Endothelial cell (in vitro differentiated cells): Measurements from ENCODE around the gene GANC. TPM values are rescaled to one million over a fixed set of nuclear protein-coding genes. Genes with fewer than 3 reads are reported as not detected.

Experiments used
- DNase-seq: peaks from one replicate; pipeline ENCODE4 v3.0.0; 2021; ENCODE audit warnings: low spot score
- H3K27ac Mint-ChIP-seq: one replicate; pipeline ENCODE4 v1.8.0; 2021; ENCODE audit warnings: mixed read lengths, inconsistent platforms; ENCODE audit not compliant: unreplicated experiment
- H3K27me3 Mint-ChIP-seq: one replicate; pipeline ENCODE4 v1.8.0; 2021; ENCODE audit warnings: mild to moderate bottlenecking, moderate library complexity, mixed read lengths, inconsistent platforms; ENCODE audit not compliant: unreplicated experiment
- H3K36me3 Mint-ChIP-seq: one replicate; pipeline ENCODE4 v1.8.0; 2021; ENCODE audit warnings: mild to moderate bottlenecking, low read depth, mixed read lengths, inconsistent platforms; ENCODE audit not compliant: unreplicated experiment
- H3K4me1 Mint-ChIP-seq: one replicate; pipeline ENCODE4 v1.8.0; 2021; ENCODE audit warnings: mild to moderate bottlenecking, mixed read lengths, inconsistent platforms; ENCODE audit not compliant: unreplicated experiment
- H3K4me3 Mint-ChIP-seq: one replicate; pipeline ENCODE4 v1.8.0; 2021; ENCODE audit warnings: mild to moderate bottlenecking, mixed read lengths, inconsistent platforms; ENCODE audit not compliant: unreplicated experiment
- H3K9me3 Mint-ChIP-seq: one replicate; pipeline ENCODE4 v1.8.0; 2021; ENCODE audit warnings: mixed read lengths, inconsistent platforms; ENCODE audit not compliant: unreplicated experiment
- CTCF ChIP-seq: fragments of 200-600 bp; sonication (generic); IDR thresholded peaks from one replicate; pipeline ENCODE4 v1.5.0; 2021; ENCODE audit warnings: antibody characterized with exemption; ENCODE audit not compliant: unreplicated experiment
- total RNA-seq: library from RNA; stranded (reverse); fragmentation: NEBNext Ultra II Directional; extraction: Animal tissue kit (Norgen Biotek cat#: 25700); gene quantifications from one replicate; pipeline ENCODE4 v1.2.1, GENCODE V29; 2021; ENCODE audit not compliant: unreplicated experiment

Gene GANC
- total RNA-seq, 1 donor from 2014 or later: 18.7 TPM

- no peak overlapping the region for H3K4me3 Mint-ChIP-seq
- DNase-seq: no peak
- no peak for TF ChIP-seq CTCF
- H3K4me1 Mint-ChIP-seq: peaks cover 5% of the 10 kb centered on the region
- H3K27ac Mint-ChIP-seq: no peak overlapping the region
- H3K36me3 Mint-ChIP-seq: peaks cover 7% of the 10 kb centered on the region
- peaks cover 5% of the 10 kb centered on the region for H3K27me3 Mint-ChIP-seq
- H3K9me3 Mint-ChIP-seq: no peaks in the 10 kb centered on the region
Measured at GRCh38 chr15:42364529-42364928, 91.5 kb downstream of the GANC start.

- H3K4me3 Mint-ChIP-seq: no peak overlapping the region
- H3K27me3 Mint-ChIP-seq: peaks cover 5% of the 10 kb centered on the region
- TF ChIP-seq CTCF: no peak
- H3K4me1 Mint-ChIP-seq: peaks cover 5% of the 10 kb centered on the region
- H3K9me3 Mint-ChIP-seq: no peaks in the 10 kb centered on the region
- no peak overlapping the region for H3K27ac Mint-ChIP-seq
- DNase-seq: no peak
- peaks cover 7% of the 10 kb centered on the region for H3K36me3 Mint-ChIP-seq
Measured at GRCh38 chr15:42365921-42366550, 93.0 kb downstream of the GANC start.

GRCh38 chr15:42367041-42367440 lies 94.0 kb downstream of the GANC start:
- Mint-ChIP-seq H3K27me3 (peaks cover 5% of the 10 kb centered on the region), H3K27ac (no peak overlapping the region), H3K4me3 (no peak overlapping the region), H3K9me3 (no peaks in the 10 kb centered on the region), H3K4me1 (no peaks in the 10 kb centered on the region), H3K36me3 (peaks cover 7% of the 10 kb centered on the region)
- TF ChIP-seq CTCF: no peak
- DNase-seq: no peak

DNA sequence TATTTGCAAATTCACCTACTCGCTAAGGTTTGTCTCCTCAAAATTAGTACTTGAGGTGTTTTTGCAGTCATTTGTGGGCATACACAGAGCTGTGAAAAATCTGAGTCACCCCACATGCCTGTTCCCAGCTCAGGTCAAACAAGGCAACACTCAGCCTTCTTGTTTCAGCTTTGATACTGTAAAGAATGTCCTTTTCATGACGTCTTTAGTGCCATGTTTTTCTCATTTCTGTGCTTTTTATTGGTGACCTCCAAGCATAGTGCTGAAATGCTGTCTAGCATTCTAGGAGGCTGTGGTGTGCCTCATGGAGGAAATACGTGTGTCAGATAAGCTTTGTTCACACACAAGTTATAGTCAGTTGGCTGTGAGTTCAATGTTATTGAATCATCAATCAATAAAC lies 95.1 kb downstream of the GANC start:
- no peak overlapping the region for H3K27ac Mint-ChIP-seq
- H3K9me3 Mint-ChIP-seq: no peaks in the 10 kb centered on the region
- no peak overlapping the region for H3K4me3 Mint-ChIP-seq
- peaks cover 7% of the 10 kb centered on the region for H3K36me3 Mint-ChIP-seq
- no peaks in the 10 kb centered on the region for H3K4me1 Mint-ChIP-seq
- DNase-seq: no peak
- no peak for TF ChIP-seq CTCF
- peaks cover 5% of the 10 kb centered on the region for H3K27me3 Mint-ChIP-seq

GRCh38 chr15:42371096-42371495 lies 98.1 kb downstream of the GANC start:
- no peak overlapping the region for H3K27ac Mint-ChIP-seq
- no peaks in the 10 kb centered on the region for H3K9me3 Mint-ChIP-seq
- no peak overlapping the region for H3K4me3 Mint-ChIP-seq
- no peak for TF ChIP-seq CTCF
- H3K27me3 Mint-ChIP-seq: peaks cover 7% of the 10 kb centered on the region
- no peak for DNase-seq
- H3K36me3 Mint-ChIP-seq: peaks cover 7% of the 10 kb centered on the region
- H3K4me1 Mint-ChIP-seq: no peaks in the 10 kb centered on the region
